Tibial nerve (tissue), 4 donors: ENCODE measurements around the gene GPANK1.

Experiments
- EP300 ChIP-seq, 2 donors: sonication (generic); formaldehyde crosslinking; IDR thresholded peaks; one replicate each; pipeline ENCODE4 v1.6.1; 2017; ENCODE audit warnings: antibody characterized with exemption in 2 of 2, mild to moderate bottlenecking in 1 of 2
- TF ChIP-seq, protein P1 (sequence below), 5 experiments: fragments of 200-600 bp in 3 of 5; fragments of 450-650 bp in 2 of 5; sonication (generic) in 3 of 5; IDR thresholded peaks; one replicate each; pipeline ENCODE4 v1.5.1; 2016 to 2019; ENCODE audit warnings: antibody characterized with exemption in 5 of 5, mild to moderate bottlenecking in 3 of 5, moderate library complexity in 2 of 5

DNA sequence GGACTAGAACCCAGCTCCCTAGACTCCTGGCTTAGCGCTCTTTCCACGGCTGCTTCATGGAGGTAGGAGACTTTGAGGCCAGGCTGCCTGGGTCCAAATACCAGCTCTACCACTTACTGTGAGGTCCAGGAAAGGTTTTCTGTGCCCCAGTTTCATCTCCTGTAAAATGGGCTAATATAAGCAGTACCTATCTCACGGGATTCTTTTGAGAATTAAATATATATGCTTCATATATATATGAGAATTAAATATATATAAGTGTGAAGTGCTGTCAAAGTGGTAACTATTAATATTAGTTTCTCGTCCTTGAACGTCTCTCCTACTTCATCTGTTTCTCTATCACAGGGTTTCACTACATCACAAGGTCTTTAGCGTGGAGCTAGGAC lies 26.3 kb upstream of the GPANK1 start:
- TF ChIP-seq EP300 (IDR thresholded peaks at IDR 0.05) = no peak
- TF ChIP-seq, protein P1, sequence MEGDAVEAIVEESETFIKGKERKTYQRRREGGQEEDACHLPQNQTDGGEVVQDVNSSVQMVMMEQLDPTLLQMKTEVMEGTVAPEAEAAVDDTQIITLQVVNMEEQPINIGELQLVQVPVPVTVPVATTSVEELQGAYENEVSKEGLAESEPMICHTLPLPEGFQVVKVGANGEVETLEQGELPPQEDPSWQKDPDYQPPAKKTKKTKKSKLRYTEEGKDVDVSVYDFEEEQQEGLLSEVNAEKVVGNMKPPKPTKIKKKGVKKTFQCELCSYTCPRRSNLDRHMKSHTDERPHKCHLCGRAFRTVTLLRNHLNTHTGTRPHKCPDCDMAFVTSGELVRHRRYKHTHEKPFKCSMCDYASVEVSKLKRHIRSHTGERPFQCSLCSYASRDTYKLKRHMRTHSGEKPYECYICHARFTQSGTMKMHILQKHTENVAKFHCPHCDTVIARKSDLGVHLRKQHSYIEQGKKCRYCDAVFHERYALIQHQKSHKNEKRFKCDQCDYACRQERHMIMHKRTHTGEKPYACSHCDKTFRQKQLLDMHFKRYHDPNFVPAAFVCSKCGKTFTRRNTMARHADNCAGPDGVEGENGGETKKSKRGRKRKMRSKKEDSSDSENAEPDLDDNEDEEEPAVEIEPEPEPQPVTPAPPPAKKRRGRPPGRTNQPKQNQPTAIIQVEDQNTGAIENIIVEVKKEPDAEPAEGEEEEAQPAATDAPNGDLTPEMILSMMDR (IDR thresholded peaks at IDR 0.05) = no peak
